RKO (cell line): ENCODE data around the gene ZNF705A.
A peak's percentile ranks its signal among the peaks of the same experiment; 100 is the strongest.
"Not testable (repeated sequence)": the region's sequence is repeated elsewhere in the genome, so short reads cannot be mapped to it uniquely, and the experiment has no call there.

Source experiments
- DNase-seq: peaks from one replicate; pipeline ENCODE4 v3.0.0-alpha.2; 2016; ENCODE audit warnings: low spot score

ZNF705A gene

GRCh38 chr12:8184206-8184605, 27.4 kb downstream of the ZNF705A start:
- DNase-seq = not testable (repeated sequence)

DNA sequence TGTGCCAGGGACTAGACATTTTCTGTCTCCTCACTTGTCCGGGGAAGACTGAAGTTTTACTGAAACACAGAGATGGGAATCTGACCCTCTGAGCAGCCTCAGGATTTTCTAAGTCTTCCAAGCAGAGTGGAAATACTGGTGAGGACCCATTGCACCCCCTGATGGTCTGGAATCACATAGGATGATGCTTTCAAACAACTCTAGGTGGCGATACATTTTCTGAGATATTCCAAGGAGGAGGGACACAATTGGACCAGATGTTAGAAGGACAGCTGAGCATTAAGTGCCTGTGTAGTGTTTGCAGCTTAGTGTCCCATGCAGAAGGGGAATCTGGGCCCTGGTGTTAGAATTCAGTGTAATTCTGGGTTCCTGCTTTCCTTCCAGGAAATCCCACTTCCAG, 31.3 kb downstream of the ZNF705A start:
- not testable (repeated sequence) for DNase-seq

DNA sequence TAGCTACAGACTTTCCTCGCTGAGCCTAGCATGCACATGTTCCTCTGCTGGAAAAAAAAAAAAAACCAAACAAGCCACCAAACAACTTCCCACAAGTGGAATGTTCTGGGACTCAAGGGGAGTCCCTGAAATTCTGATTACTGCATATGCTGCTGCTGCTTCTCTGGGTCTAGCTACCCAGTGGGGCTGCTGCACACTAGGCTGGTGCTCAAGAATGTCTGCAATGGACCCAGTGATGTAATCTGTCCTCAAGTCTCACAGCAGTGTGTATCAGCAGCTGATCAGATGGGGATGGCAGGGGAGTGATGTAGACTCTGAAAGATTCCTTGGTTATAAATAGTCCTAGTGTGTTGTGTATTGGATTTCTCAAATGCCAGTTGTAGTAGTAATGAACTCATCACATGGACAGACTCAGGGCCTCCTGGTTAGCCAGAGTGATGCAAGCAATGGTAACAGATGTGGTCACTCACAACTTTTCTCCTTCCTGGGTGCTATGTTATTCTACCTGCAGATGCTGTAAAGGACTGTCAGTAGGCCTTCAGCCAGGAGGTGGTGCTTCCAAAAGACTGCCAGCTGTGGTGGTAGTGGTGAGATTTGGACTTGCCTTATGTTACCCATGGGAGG, 41.0 kb downstream of the ZNF705A start:
- DNase-seq = not testable (repeated sequence)

- DNase-seq = not testable (repeated sequence)
Measured at GRCh38 chr12:8218711-8219382, 62.0 kb downstream of the ZNF705A start.

- DNase-seq = not testable (repeated sequence)
Measured at GRCh38 chr12:8221375-8221774, 64.6 kb downstream of the ZNF705A start.

- not testable (repeated sequence) for DNase-seq
Measured at GRCh38 chr12:8221844-8222243, 65.0 kb downstream of the ZNF705A start.

GRCh38 chr12:8222303-8222702, 65.5 kb downstream of the ZNF705A start:
- DNase-seq = not testable (repeated sequence)

DNA sequence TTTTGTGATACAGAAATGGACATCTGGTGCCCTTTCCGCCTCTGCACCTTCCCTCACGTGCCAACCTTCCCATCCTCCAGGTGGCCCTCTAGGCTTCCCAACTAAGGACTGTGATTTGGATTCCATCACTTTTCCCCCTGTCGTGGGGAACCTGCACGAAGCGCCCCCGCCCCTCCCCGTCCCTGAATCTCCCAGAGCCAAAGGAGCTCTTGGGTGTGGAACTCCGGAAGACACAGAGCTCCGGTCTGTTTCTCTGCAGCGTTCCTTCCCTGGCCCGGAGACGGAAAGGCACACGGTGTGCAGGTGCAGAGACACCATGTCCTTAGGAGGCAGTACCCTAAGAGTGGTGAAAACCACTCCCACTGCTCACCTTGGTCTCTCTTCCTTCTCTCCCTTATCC, 66.8 kb downstream of the ZNF705A start:
- DNase-seq = not testable (repeated sequence)

DNA sequence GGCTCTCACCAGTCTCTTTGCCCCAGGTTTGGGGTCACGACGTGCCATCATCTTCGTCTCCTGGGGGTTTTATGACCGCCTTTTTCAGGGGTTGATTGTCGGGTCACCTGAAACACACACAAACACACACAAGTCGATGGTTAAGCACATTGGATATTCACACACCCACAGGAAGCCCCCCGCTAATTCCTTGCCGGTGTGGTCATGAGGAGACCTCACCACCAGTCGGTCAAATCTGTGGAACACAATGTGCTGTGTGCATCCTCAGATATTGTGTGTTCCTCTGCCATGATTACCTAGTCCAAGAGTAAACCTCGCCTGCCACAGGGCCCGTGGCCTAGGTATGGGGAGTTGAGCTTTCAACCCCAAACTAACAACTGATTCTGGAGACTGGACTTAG, 68.0 kb downstream of the ZNF705A start:
- DNase-seq = not testable (repeated sequence)

DNA sequence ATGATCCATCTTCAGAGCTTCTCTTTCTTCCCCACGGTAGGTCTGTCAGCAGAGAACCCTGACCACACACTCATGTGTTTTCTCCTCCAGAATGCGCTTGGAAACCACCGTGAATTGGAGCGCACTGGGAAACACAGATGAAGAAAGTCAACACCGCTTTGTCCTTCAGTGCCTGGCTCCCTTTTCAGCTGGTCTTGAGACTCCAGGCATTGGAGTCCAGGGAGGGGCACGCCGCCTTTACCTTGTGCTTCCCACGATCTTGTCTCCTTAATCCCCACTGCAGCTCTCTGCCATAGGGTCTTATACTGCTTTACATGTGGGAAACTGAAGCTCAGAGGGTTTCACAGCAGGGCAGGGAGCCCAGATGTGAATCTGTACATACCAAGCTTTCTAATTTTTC, 69.5 kb downstream of the ZNF705A start:
- DNase-seq = no peak

DNA sequence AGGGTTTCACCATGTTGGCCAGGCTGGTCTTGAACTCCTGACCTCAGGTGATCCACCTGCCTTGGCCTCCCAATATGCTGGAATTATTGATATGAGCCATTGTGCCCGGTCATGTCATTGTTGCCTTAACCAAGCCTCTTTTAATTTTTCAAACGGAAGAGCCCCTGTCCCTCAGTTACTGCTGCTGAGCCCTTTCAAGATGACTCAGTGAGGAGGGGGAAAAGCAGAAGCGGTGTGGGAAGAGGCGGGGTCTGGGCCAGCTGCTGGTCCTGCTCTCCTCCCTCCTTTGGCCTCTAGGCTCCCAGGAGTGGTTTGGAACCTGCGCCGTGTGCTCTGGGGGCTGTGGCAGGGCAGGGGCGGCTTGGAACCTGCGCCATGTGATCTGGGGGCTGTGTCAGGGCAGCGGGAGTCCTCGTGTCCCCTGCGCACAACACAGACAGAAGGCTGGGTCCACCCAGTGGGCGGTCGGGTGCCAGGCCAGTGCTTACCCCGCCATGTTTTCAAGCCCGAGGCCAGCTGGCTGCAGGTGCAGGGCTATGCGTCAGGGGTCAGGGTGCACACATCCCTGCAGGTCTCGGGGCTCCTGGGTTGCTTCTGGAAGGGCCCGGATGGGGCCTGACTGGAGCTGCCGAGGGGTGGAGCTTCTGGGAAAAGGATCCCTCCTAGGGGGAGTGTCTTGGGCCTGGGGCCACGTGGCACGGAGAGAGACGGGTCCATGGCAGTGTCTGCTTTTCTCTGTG, 70.3 kb downstream of the ZNF705A start, which contains the start of gene FAM90A1:
Gene FAM90A1, minus strand, starts transcription at position 627 of the 740 bp plus-strand sequence. CDS start 2,786 bp downstream, outside the sequence.
- DNase-seq = peak; percentile 24

DNA sequence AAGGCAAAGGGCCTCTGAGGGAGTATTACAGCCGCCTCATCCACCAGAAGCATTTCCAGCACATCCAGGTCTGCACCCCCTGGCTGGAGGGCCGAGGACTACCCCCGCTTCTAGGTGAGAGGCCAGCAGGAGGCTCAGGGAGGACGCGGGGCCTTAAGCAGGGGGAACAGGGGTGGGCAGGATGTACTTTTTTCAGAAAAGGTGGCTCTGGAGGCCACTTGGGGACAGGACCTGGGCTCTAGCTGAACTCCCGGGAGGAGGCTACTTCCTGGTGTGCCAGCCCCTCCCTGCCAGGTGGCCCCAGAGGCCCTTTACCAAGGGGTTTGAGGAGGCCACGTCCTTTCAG, 70.9 kb downstream of the ZNF705A start:
- not testable (repeated sequence) for DNase-seq

GRCh38 chr12:8228607-8229006, 71.8 kb downstream of the ZNF705A start:
- DNase-seq = not testable (repeated sequence)

- not testable (repeated sequence) for DNase-seq
Measured at GRCh38 chr12:8229486-8229885, 72.7 kb downstream of the ZNF705A start.
